Smooth muscle cell of the coronary artery (primary cell): Measurements from ENCODE around the gene EVPLL. TPM values are rescaled to one million over a fixed set of nuclear protein-coding genes. Genes with fewer than 3 reads are reported as not detected.

Experiments
- total RNA-seq: library from RNA; depleted of rRNA; stranded (reverse); fragments of >200 nt; gene quantifications from 2 replicates; pipeline ENCODE4 v1.2.3, GENCODE V29; 2014; ENCODE audit warnings: low replicate concordance

The EVPLL gene
- not detected in 2 replicates for total RNA-seq

GRCh38 chr17:18377437-18378204 is at the start of gene EVPLL:
EVPLL (plus strand) TSS chr17:18377778; CDS start chr17:18380938, 3,160 bp downstream.

GRCh38 chr17:18363101-18364049 is 14.2 kb upstream of the EVPLL start, which contains the start of gene SHMT1:
SHMT1 (minus strand) TSS chr17:18363550; CDS start chr17:18355981, 7,569 bp downstream.

Other genes with a start within 250 kb of the EVPLL start
- 99.0 and 115 TPM in 2 replicates for gene ALKBH5, start 193.9 kb upstream of the EVPLL start, total RNA-seq
- 33.6 and 36.9 TPM in 2 replicates for gene LLGL1, start 152.1 kb upstream of the EVPLL start, total RNA-seq
- gene FLII, start 119.0 kb upstream of the EVPLL start, total RNA-seq = 357 and 597 TPM in 2 replicates
- gene MIEF2, start 117.1 kb upstream of the EVPLL start, total RNA-seq = 12.4 and 14.9 TPM in 2 replicates
- 12.9 and 15.2 TPM in 2 replicates for gene TOP3A, start 62.8 kb upstream of the EVPLL start, total RNA-seq
- gene SMCR8, start 62.5 kb upstream of the EVPLL start, total RNA-seq = 10.6 and 11.6 TPM in 2 replicates
- 3.9 and 12.6 TPM in 2 replicates for gene SHMT1, start 14.2 kb upstream of the EVPLL start, total RNA-seq
- not detected in 2 replicates for gene LGALS9C, start 99.0 kb downstream of the EVPLL start, total RNA-seq